ENCODE measurements around the gene NPRL2. TPM values are rescaled to one million over a fixed set of nuclear protein-coding genes. Genes with fewer than 3 reads are reported as not detected.
A peak's percentile ranks its signal among the peaks of the same experiment; 100 is the strongest.

Gene NPRL2
- 17.3 TPM for total RNA-seq
- long read RNA-seq, transcript NPRL2-201 (11 exons, 1,700 nt): major isoform, 42 of 75 reads
- long read RNA-seq, partial matches to known transcripts: 3 of 75 reads
- long read RNA-seq, other reads (novel, unspliced or antisense): 30 of 75 reads

DNA sequence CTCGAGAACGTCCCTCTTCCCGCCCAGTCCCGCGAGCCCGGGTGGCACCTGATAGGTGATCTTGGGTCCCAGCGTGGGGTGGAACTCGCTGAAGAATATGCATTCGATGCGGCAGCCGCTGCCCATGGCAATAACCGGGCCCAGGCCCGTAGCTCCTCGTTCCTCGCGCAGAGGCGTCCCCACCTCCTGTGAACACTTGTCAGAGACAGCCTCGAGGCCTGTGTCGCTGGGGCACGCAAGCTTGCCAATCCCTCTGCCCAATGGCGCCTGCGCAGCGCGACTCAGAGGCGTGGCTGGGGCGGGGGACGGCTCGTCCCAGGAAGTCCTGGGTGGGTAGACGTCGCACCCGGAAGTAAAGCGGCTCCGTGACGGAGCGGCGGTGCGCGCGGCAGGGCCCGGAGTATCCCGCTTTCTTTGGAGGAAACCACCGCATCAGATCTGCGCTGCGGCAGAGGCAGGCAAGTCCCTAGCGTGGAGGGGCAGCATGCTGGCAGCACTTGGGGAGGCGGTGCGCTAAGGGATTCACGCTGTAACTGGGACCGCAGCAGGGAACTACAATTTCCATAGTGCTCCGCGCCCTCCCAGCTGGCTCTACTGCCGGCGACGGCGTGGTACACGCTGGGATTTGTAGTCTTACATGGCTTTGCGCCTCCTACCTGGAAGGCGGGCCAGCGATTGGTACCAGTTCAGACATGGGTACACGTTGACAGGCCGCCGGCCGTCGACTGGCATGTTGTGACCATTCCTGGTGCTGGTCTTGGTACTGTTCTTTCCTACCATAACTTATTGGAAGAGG is at the start of gene NPRL2, which contains the start of gene CYB561D2:
Gene NPRL2, minus strand, starts transcription at position 249 of the 796 bp plus-strand sequence. Its CDS starts 123 bp downstream, at position 126.
Gene CYB561D2, plus strand, starts transcription at position 336 of the 796 bp plus-strand sequence. CDS start 572 bp downstream, outside the sequence.
- DNase-seq (ENCODE audit: low spot score): peak; percentile 99

DNA sequence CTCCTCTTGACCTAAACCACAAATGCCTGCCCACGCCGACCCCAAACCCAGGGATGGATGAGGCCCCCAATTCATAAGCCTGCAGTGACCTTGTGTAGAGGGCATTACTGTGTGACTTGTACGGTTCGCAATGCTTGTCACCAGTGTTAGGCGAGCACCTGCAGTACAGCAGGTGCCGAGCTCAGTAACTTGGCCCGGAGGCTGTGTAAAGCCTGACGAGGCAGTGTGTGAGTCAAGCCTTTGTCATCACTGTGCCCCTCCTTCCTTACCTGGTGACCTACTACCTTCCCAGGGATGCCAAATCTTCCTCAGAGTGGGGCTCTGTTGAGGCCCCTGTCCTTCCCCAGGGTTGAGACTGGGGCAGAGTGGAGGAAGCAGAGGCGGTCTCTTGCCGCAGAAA is 45.9 kb upstream of the NPRL2 start:
- DNase-seq (ENCODE audit: low spot score): no peak

DNA sequence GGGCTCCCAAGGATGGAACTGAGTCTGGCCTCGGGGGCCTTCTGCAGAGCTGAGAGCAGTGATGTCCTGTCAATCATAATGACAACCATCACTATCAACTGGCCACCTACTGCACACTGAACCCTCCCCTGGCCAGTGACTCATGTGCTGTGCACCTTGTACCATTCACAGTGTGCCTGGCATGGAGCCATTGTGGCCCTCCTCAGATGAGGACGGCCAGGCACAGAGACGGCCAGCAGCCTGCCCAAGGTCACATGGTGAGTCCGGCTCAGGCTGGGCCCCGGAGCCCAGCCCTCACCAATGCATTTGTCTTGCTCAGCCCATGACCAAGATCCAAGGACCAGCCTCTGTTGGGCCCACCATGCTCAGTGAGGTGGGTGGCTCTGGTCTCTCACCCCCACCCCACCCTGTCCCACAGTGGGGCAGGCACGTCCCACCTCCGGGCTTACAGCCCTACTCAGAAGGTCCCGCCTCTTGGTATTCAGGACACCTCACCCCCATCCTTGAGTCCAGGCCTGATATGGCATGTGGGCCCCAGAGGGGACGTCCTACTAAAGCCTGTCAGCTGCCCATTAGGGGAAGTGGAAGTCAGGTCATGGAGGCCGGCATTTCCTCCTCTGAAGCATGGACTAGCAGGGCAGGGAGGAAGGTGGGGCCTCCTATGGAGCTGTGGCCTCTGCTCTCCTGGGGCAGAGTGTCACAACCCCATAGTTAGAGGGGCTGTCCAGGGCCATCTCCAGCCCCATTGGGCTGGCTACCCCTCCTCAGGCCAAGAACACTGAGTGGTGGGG is 44.7 kb upstream of the NPRL2 start:
- DNase-seq (ENCODE audit: low spot score): no peak

DNA sequence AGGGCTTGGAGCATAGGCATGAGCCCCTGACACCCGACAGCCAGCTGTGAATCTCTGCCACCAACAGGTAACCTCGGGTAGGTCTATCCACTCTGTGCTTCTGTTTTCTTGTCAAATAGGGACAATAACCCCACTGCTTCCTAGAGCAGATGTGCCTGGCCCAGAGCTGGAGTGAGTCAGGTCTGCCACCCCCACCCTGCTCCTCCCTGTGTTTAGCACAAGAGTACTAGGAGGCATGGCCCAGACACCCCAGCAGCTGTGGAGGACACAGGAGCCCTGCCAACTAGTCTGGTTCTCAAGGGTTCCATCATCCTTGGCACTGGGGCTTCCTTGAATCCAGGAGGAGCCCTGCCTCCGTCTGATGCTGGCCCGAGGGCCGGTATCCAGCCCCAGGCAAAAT is 42.5 kb upstream of the NPRL2 start:
- DNase-seq (ENCODE audit: low spot score): no peak

DNA sequence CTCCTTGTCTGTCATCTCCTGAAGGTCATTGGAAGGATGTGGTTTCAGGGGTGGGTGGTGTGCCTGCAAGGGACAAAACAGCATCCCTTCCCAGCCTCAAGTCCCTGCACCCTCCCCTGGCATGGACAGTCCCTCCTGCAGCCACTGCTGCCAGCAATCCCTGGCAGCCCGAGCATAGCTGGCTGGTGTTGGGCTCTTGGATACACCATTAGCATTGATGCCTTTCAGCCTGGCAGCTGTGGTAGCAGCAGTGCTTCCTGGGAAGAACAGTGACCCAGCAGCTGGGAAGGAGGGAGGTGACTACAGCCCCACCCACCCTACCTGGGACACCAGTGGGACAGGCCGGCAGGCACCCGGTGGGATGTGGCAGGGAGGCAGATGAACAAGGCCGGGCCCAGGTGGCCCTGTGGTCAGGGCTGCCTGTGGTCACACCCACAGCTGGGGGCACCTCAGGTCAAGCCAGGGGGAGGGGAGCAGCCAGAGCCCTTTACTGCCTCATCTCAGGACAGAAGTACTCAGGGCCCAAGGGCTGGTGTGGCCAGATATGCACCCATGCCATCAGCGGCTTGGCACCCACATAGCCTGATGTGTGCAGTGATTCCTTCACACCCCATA is 41.6 kb upstream of the NPRL2 start:
- DNase-seq (ENCODE audit: low spot score): no peak

DNA sequence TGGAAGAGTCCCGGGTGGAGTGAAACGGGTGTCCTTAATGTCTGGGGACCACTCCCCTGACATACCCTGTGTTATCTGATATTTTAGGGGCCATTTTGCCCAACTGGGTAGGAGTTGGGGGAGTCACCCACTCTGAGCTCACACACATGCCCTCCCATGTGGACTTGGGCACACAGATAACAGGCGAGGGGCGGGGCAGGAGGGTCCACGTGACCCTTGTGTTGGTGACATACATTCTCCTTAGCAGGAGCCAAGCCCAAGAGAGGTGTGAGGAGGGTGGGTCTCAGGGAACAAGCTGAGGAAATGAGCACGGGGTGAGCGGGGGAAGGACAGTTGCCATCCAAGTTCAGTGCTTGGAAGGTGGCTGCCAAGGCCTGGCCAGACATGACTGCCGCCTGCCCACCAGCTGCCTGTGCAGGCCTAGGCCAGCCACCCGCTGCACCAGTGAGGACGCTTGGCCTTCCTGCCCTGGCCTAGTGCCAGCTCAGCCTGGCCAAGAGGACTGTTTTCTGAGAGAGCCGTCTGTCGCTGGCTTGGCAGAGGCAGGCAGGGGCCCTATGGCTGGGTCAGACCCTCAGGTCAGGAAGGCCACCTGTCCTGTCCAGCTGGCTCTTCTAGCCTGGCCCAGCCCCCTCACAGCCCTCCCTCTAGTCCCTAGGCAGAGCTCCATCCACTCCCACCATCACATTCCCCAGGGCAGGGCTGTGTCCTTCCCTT is 40.1 kb upstream of the NPRL2 start:
- DNase-seq (ENCODE audit: low spot score): peak; percentile 91

DNA sequence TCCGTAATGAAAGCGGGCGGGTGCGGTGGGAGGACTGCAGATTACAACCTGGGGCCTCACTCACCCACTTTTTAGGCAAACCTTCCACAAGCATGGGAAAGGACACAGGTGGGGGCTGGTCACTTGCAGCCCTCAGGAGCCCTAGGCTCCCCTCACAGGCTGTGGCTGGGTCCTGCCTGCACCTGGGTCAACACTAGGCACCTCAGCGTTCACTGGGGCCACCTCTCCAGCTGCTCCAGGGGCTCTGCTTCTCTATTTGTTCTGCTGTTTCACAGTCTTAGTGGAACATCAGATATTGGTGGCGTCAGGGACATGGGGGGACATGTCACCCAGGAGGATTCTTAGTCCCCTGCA is 38.8 kb upstream of the NPRL2 start:
- no peak for DNase-seq (ENCODE audit: low spot score)

DNA sequence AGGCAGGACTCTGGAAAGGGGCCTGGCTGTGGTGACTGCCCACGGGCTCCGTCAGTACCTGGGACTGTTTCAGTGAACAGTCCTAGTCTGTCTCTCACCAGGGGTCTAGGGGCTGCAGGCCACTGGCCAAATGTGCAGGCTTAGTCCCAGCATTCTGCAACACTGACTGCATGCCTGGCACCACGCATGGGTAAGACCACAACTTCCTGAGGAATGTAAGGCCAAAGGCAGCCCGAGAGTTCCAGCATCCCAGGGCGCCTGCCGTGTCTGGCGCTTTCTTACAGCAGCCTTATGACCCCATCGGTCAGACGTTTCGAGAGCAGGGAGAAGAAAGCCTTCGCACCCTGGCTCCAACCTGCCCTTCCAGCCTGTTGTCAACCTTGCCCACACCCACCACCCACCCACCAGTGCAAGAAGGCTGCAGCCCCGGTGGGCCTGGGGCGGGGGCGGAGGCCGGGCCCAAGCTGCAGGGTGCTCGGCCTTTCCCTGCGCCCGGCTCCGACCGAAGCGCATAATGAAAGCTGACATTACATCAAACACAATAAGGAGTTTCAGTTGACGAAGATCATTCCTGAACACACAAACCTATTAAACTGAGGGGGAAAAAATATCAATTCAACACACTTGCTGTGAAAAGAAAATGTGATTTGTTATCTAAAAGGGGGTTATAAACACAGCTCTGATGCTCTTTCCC is 38.3 kb upstream of the NPRL2 start:
- DNase-seq (ENCODE audit: low spot score): no peak

DNA sequence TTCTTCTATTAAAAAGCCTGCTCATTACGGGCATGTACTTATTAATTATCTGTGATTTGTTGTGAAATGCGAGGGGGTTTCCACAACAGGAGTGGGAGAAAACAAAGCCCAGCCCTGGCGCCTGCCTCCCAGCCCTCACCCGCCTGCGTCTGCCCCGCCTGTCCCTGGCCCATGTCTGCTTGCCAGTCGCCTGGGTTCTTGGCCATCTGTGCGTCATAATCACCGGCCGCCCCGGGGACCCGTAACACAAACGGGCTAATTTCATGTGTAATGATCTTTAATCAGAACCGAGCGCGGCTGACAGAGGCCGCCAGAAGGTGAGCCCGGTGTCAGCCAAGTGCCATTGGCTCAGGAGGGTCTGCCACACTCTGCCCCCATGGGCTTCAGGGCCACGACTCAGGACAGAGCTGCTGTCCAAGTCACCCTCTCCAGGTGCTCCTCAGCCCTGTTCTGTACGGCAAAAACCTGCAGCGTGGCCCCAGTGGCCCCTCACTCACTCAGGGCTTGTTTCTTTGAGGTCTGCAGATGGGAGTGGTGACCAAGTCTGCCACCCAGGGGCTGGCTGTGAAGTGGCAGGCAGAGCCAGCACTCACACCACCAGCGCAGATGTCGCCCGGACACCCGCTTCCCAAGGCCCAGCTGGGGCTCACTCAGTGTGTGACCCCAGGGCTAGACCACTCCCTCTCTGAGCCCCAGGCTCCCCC is 37.6 kb upstream of the NPRL2 start:
- no peak for DNase-seq (ENCODE audit: low spot score)

DNA sequence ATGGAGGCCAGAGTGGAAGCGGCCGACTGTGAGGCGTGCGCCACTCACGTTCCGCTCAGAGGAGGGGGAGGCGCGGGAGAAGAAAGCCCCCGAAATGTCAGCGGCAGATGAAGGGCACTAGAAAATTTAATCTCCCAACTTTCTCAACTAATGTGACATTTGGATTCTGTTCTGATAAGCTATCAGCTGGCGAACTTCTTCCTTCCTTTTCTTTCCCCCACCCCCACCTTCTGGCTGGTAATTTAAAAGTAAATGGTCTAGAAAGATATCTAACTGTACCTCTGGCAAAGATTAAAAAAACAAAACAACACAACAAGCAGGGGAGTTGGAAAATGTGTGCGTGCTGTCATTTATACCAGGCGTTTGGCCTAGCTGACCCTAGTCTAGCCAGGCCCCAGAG is 35.2 kb upstream of the NPRL2 start:
- DNase-seq (ENCODE audit: low spot score): no peak

DNA sequence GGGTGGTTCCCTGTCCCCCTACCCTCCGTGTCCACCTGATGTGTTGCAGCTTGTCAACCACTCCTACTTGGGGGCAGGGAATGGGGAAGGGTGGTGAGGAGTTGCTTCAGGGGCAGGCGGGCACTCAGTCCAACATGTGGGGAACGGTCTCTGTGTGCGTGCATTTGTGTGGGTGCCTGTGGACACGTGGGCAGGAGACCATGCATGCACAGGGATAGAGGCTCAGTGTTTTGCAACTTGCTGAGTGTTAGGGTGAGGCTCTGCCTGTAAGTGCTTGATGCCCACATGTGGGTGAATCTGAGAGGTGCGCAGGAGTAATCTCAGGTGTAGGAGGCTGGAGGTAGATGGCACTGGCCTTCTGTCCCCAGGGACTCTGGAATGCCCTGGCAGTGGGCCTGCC is 33.2 kb upstream of the NPRL2 start:
- DNase-seq (ENCODE audit: low spot score): no peak

DNA sequence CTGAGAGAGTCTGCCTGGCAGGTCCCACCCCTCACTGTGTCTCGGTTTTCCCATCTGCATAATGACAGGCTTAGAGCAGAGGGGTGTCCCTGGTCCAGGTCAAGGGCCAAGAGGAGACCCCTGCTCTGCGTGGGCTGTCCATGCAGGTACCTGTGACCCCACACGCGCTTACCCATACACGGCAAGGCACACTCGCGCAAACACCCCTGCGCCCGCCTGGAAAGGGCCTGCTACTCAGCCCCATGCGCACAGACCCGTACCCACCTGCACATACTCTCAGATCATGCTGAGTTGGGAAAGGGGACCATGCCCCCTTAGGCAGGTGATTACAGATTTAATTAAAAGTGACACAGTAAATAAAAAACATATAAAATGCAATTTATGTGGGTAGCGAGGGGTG is 32.1 kb upstream of the NPRL2 start:
- DNase-seq (ENCODE audit: low spot score): no peak

DNA sequence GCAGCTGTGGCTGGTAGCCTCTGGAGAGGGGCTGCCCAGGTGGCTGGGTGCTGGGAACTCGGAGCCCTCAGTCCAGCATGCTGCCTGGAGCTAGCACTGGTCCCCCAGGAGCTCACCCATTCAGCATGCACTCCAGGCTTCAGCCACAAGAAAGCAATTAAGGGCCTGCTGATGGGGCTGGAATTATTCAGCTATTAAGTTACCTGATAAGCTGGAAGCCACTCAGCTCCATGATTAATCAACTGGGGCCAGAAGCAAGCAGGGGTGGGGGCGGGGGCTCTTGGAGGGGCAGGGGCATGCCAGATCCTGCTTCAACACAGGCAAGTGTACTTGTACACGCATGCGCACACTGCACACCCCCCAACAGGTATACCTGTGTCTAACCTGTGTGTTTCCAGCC is 30.8 kb upstream of the NPRL2 start:
- DNase-seq (ENCODE audit: low spot score): no peak

DNA sequence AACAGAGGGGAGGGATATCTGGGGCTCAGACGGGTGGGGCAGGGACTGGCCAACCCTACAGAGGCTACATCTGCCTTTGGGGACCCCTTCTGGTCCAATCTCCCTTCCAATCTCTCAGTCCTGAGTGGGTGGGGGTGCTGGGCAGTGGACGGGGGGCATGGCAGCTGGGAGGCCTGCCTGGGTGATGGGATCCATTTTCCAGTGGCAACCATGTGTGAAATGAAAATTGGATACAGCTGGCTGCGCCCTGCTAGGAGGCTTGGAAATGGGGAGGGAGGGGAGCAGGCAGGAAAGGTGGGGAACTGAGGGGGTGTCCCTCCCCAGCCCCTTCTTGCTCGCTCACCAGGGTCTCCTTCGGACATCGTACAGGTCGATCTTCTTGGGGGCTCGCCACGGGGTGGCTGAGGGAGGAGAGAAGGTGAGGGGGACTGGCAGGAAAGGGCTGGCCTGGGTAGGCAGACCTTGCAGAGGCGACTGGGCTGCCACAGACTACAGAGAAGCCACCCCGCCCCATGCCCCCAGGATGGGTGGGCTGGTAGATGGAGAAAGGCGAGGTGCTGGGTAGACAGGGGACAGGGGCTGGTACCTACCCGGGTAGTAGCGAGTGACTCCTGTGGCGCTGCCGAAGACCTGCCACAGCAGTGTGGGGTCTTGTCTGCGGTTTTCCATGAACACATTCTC is 30.0 kb upstream of the NPRL2 start:
- no peak for DNase-seq (ENCODE audit: low spot score)

DNA sequence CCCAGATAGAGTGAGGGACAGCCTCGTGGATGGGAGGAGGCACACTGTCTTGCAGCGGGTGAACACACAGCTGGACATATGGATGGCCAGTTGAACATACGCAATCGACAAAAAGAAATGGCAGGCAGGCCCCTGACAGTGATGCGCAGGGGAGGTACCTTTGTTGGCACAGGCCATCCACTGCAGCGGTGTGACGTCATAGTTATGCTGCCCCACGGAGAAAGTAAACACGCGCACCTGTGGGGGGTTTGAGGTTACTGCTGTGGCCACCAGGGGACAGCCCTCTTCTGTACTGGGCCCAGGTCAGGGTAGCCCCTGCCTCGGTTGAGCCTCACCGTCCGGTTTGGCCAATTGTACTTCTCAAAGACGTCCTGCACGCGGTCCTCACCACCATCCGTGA is 28.2 kb upstream of the NPRL2 start:
- DNase-seq (ENCODE audit: low spot score): no peak

DNA sequence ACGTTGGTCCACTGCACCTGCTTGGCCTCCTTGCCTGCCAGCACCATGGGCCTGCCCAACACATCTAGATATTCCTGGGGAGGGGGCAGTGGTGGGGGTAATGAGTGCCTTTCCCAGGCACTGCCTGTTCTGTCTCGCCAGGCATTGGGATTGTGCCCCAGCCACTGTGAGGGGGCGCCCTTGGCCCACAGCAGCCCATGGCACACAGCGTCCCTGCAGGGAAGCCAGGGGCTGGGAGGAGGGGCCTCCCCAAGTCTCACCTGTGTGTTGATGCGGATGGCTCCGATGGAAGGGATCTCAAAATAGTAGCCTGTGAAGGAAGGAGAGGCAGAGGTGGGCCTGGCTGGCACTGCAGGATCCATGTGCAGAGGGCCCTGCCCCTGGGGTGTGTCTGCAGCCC is 27.4 kb upstream of the NPRL2 start:
- no peak for DNase-seq (ENCODE audit: low spot score)

DNA sequence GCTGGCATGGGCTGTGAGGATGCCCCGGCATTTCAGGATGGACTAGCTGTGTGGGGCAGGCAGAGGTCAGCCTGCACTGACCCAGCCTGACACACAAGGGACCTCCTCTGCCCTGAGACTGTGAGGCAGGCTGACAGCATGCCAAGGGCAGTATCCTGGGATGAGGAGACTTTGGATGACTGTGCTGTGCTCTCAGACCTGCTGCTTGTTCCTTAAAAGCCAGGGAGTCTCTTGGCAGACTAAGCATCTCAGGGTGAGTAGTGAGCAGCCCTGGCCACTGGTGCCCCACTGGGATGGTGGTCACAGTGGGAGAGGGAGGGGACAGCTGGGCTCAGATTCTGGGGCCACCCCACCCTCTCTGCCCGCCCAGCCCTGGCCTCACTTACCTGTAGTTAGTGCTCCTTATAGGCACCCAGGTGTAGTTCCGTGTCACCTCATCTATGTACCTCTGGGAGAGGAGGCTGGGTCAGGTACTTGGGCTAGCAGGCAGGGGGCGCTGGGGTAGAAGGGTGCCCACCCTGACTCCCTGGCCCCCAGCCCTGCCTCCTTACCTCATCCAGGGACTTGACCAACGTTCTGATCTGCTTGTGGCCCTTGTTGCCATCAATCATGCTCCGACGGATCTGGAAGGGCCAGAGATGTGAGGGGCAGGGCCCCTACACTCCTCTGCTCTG is 24.8 kb upstream of the NPRL2 start:
- DNase-seq (ENCODE audit: low spot score): no peak

DNA sequence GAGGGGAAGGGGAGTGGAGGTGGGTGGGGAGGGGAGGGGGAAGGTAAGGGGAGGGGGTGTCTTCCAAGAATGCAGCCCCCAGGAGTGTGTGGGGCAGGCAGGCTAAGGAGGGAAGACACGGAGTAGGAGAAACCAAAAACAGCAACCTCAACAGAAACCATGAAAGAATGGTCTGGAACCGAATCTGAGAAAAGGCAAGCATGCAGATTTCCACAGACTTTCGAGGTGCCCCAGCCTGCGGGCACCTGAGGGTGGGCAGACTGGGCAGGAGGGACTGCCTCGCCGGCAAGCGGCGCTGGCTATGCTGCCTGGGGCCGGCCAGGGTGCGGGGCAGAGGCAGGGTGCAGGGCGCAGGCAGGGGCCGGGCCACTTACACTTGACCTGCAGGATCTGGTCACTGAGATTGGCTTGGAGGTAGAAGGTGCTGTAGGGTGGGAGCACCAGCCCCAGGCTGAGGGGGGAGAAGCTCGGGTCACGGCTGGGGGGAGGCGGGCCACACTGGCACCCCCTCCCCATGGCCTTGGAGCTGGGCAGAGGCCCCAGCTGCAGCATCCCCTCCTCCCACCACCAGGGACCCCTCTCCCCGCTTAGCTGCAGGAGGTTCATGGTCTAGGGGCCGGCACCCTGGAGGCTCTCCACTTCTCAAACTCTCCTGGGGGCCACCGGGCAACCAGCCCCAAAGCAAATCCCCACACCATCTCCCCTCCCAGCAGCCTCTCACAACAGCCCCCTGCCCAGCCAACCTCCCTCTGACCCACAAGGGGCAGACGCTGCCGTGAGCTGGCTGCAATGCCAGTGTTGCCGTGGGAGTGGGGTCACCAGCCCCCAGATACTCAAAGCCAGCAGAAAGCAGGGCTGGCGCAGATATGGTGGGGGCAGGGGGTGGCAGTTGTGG is 24.0 kb upstream of the NPRL2 start:
- DNase-seq (ENCODE audit: low spot score): no peak
